Panc1 (cell line): ENCODE results near the gene KIF17. TPM values are rescaled to one million over a fixed set of nuclear protein-coding genes. Genes with fewer than 3 reads are reported as not detected.

Experiments
- ATAC-seq: fragments of 200-7000 bp; cut with Tn5 transposase; 2 replicates; pipeline ENCODE4 v1.9.1; 2020; ENCODE audit warnings: mild to moderate bottlenecking, moderate library complexity
- Bru-seq: library from RNA; stranded (reverse); fragments of 400-500 nt; gene quantifications from one replicate; lab custom pipeline; 2021; lab: Mats Ljungman, UMichigan
- BruChase-seq, 2 experiments: library from RNA; stranded (reverse); fragments of 400-500 nt; gene quantifications; one replicate each; lab custom pipeline; 2021; lab: Mats Ljungman, UMichigan
- BruUV-seq: library from RNA; stranded (reverse); fragments of 400-500 nt; replicated peaks from 2 replicates; lab custom pipeline; 2021; lab: Mats Ljungman, UMichigan
- CTCF ChIA-PET: fragments of 300-600 bp; sonication (Branson Sonifier 250); formaldehyde crosslinking; loops from one replicate; lab custom pipeline; 2022; ENCODE audit warnings: antibody characterized with exemption; lab: Charles Lee
- POLR2A ChIA-PET: fragments of 300-600 bp; sonication (Branson Sonifier 250); formaldehyde crosslinking; loops from one replicate; lab custom pipeline; 2022; ENCODE audit warnings: antibody characterized with exemption; lab: Charles Lee
- DNase-seq: peaks from one replicate; pipeline ENCODE4 v3.0.0-alpha.2; 2010; ENCODE audit warnings: low read depth, low spot score
- H3K27ac ChIP-seq: 2 replicates; pipeline ENCODE4 v1.5.1; 2011; ENCODE audit warnings: mild to moderate bottlenecking, low read length, inconsistent platforms
- H3K27me3 ChIP-seq: fragments of 200-500 bp; sonication (Bioruptor generic); 2 replicates; pipeline ENCODE4 v1.6.0; 2014; ENCODE audit warnings: low read length, inconsistent platforms; ENCODE audit not compliant: control insufficient read depth, insufficient read depth
- H3K36me3 ChIP-seq: fragments of 200-500 bp; sonication (Bioruptor generic); 2 replicates; pipeline ENCODE4 v1.5.1; 2014; ENCODE audit warnings: inconsistent platforms, mild to moderate bottlenecking, low read length, moderate library complexity; ENCODE audit not compliant: control insufficient read depth, insufficient read depth
- H3K4me1 ChIP-seq: 2 replicates; pipeline ENCODE4 v1.5.1; 2011; ENCODE audit warnings: inconsistent platforms, mild to moderate bottlenecking, low read length, moderate library complexity; ENCODE audit not compliant: control insufficient read depth, insufficient read depth
- H3K4me3 ChIP-seq, 2 experiments: 2 replicates each; pipeline ENCODE4 v1.5.1; 2011 to 2012; ENCODE audit warnings: low read depth in 2 of 2, low read length in 2 of 2, mild to moderate bottlenecking in 2 of 2, inconsistent platforms in 1 of 2, moderate library complexity in 1 of 2
- H3K9me3 ChIP-seq: fragments of 200-500 bp; sonication (Bioruptor generic); 2 replicates; pipeline ENCODE4 v1.5.1; 2014; ENCODE audit warnings: low read depth, mild to moderate bottlenecking, inconsistent platforms, low read length, moderate library complexity; ENCODE audit not compliant: control insufficient read depth, insufficient read depth
- CTCF ChIP-seq: fragments of 450-650 bp; IDR thresholded peaks from 2 replicates; pipeline ENCODE4 v1.5.1; 2017; ENCODE audit warnings: mild to moderate bottlenecking
- POLR2AphosphoS5 ChIP-seq: IDR thresholded peaks from 2 replicates; pipeline ENCODE4 v1.6.1; 2012; ENCODE audit warnings: mild to moderate bottlenecking, low read depth, low read length, moderate library complexity
- REST ChIP-seq, 2 experiments: IDR thresholded peaks; 2 replicates each; pipeline ENCODE4 v1.6.1; 2011 to 2012; ENCODE audit warnings: low read depth in 2 of 2, control low read depth in 1 of 2, low read length in 1 of 2, mild to moderate bottlenecking in 1 of 2, moderate library complexity in 1 of 2; ENCODE audit not compliant: insufficient read depth in 1 of 2
- SIN3A ChIP-seq: IDR thresholded peaks from 2 replicates; pipeline ENCODE4 v1.6.1; 2012; ENCODE audit warnings: low read depth, mild to moderate bottlenecking, low read length, moderate library complexity, borderline replicate concordance; ENCODE audit not compliant: insufficient read depth
- TCF7L2 ChIP-seq: IDR thresholded peaks from 2 replicates; pipeline ENCODE4 v1.6.1; 2011; ENCODE audit warnings: mild to moderate bottlenecking, low read depth, low read length, inconsistent platforms
- in situ Hi-C: cut with HindIII; loops from 2 replicates; pipeline ENCODE4 v1.10.0; 2016; ENCODE audit warnings: low sequenced_read_pairs, low pct_unique_long_range_greater_than_20kb
- intact Hi-C: fragments of 100-400 bp; cut with micrococcal nuclease; formaldehyde crosslinking; loops from one replicate; pipeline ENCODE4 v1.10.0; 2022; ENCODE audit not compliant: unreplicated experiment
- long read RNA-seq: library from polyadenylated mRNA; unstranded; transcript quantifications from one replicate; pipeline ENCODE4 v2.0.0, GENCODE V29; 2021; ENCODE audit not compliant: unreplicated experiment
- polyA plus RNA-seq: library from polyadenylated mRNA; unstranded; fragments of >200 nt; gene quantifications from one replicate; pipeline ENCODE4 v1.2.1, GENCODE V29; 2012; ENCODE audit warnings: missing spikeins; ENCODE audit not compliant: insufficient read length
- total RNA-seq: library from RNA; stranded (reverse); gene quantifications from one replicate; pipeline ENCODE4 v1.2.1, GENCODE V29; 2021; ENCODE audit not compliant: unreplicated experiment

KIF17 gene
- total RNA-seq: 3.9 TPM
- 6.4 TPM for polyA plus RNA-seq
- Bru-seq, nascent RNA: percentile 38 among the genes with signal in this experiment
- BruChase-seq, experiment 1, labeled RNA remaining after a 2-hour chase: percentile 40 among the genes with signal in this experiment
- BruChase-seq, experiment 2, labeled RNA remaining after a 6-hour chase: percentile 40 among the genes with signal in this experiment
- long read RNA-seq, partial matches to known transcripts: 0 of 6 reads
- long read RNA-seq, other reads (novel, unspliced or antisense): 3 of 6 reads

- POLR2A ChIA-PET: interaction anchor here (0.5 to 1.2 kb wide), 3 partner anchors 12 to 69 kb away, joined by 3 to 14 read pairs (median 3); no protein-coding TSS in a partner anchor
- Histone ChIP-seq H3K27ac (peak within 1 kb of the TSS; percentile 57; the same call in 1 of the 2 replicates), H3K4me1 (peaks cover 3% of the 10 kb centered on the region; the same call in 1 of the 2 replicates), H3K36me3 (no peaks in the 10 kb centered on the region), H3K4me3 (peak within 1 kb of the TSS; percentile 41 to 60), H3K27me3 (no peaks in the 10 kb centered on the region), H3K9me3 (no peaks in the 10 kb centered on the region)
- intact Hi-C loops: no loop called here
- ATAC-seq (peak; percentile 93), DNase-seq (no peak)
- no TSS peak for BruUV-seq
- no peak for TF ChIP-seq CTCF
- peak; percentile 62; the same call in 1 of the 2 replicates for TF ChIP-seq SIN3A
- in situ Hi-C loops: no loop called here
- CTCF ChIA-PET: no interaction called here
These were observed at the start of gene KIF17 for GRCh38 chr1:20717452-20718342. TSS of gene KIF17 (minus strand) at chr1:20718007. CDS start at chr1:20717706, 301 bp downstream.

- Histone ChIP-seq H3K27ac (no peak overlapping the region), H3K36me3 (peaks cover 50% of the 10 kb centered on the region), H3K4me1 (no peaks in the 10 kb centered on the region), H3K4me3 (no peak overlapping the region), H3K27me3 (no peaks in the 10 kb centered on the region), H3K9me3 (no peaks in the 10 kb centered on the region)
- in situ Hi-C loops (no loop called here), intact Hi-C loops (no loop called here)
- ATAC-seq (no peak), DNase-seq (no peak)
- BruUV-seq: no TSS peak
- POLR2A ChIA-PET: no interaction called here
- TF ChIP-seq TCF7L2 (no peak), CTCF (no peak), REST (IDR thresholded peaks at IDR 0.05; ENCODE audit: insufficient read depth in 1 of 2, low read depth in 2 of 2, low read length in 1 of 2) (no peak), SIN3A (no peak), POLR2AphosphoS5 (no peak)
- CTCF ChIA-PET: no interaction called here
These were observed 49.5 kb upstream of the KIF17 start for GRCh38 chr1:20767271-20767670.
